Ammon's horn (tissue), 1 donor: ENCODE results near the gene FAM200B.
A peak's percentile ranks its signal among the peaks of the same experiment; 100 is the strongest.

Experiments used
- DNase-seq: peaks from one replicate; pipeline ENCODE4 v3.0.0-alpha.2; 2016; ENCODE audit warnings: low spot score

The FAM200B gene

GRCh38 chr4:15668566-15669435 lies 12.8 kb upstream of the FAM200B start:
- no peak for DNase-seq

- no peak for DNase-seq
Observed at GRCh38 chr4:15670576-15670975, 11.1 kb upstream of the FAM200B start.

- DNase-seq, result no peak
Observed at GRCh38 chr4:15672101-15672500, 9.5 kb upstream of the FAM200B start.

- DNase-seq, result no peak
Observed at GRCh38 chr4:15673337-15673736, 8.3 kb upstream of the FAM200B start.

- DNase-seq, result no peak
Observed at GRCh38 chr4:15674046-15674445, 7.6 kb upstream of the FAM200B start.

- no peak for DNase-seq
Observed at GRCh38 chr4:15674926-15675325, 6.7 kb upstream of the FAM200B start.

GRCh38 chr4:15675356-15675755 lies 6.3 kb upstream of the FAM200B start:
- no peak for DNase-seq

- no peak for DNase-seq
Observed at GRCh38 chr4:15676039-15676438, 5.6 kb upstream of the FAM200B start.

- no peak for DNase-seq
Observed at GRCh38 chr4:15676899-15677298, 4.7 kb upstream of the FAM200B start.

- DNase-seq, result no peak
Observed at GRCh38 chr4:15677507-15677988, 4.1 kb upstream of the FAM200B start.

- DNase-seq, result no peak
Observed at GRCh38 chr4:15681067-15681371, 608 bp upstream of the FAM200B start.

- DNase-seq, result no peak
Observed at GRCh38 chr4:15682242-15683142, 865 bp downstream of the FAM200B start.

- DNase-seq, result no peak
Observed at GRCh38 chr4:15683143-15683495, 1.5 kb downstream of the FAM200B start.

- no peak for DNase-seq
Observed at GRCh38 chr4:15684498-15684897, 2.9 kb downstream of the FAM200B start.

- DNase-seq, result no peak
Observed at GRCh38 chr4:15688051-15688450, 6.4 kb downstream of the FAM200B start.

GRCh38 chr4:15689540-15689939 lies 7.9 kb downstream of the FAM200B start:
- no peak for DNase-seq

GRCh38 chr4:15690020-15690809 lies 8.6 kb downstream of the FAM200B start:
- no peak for DNase-seq

- DNase-seq, result peak; percentile 34
Observed at GRCh38 chr4:15691346-15692135, 9.9 kb downstream of the FAM200B start.

- no peak for DNase-seq
Observed at GRCh38 chr4:15692602-15693001, 11.0 kb downstream of the FAM200B start.

- DNase-seq, result no peak
Observed at GRCh38 chr4:15694431-15694830, 12.8 kb downstream of the FAM200B start.

GRCh38 chr4:15695240-15695699 lies 13.6 kb downstream of the FAM200B start:
- DNase-seq, result no peak
